HG03103 (cell line): ENCODE data around the gene SHISA9.

Source experiments
- ATAC-seq: cut with Tn5 transposase; IDR thresholded peaks from one replicate; pipeline ENCODE4 v1.9.1; 2021; ENCODE audit warnings: low read depth; ENCODE audit not compliant: unreplicated experiment

The SHISA9 gene

DNA sequence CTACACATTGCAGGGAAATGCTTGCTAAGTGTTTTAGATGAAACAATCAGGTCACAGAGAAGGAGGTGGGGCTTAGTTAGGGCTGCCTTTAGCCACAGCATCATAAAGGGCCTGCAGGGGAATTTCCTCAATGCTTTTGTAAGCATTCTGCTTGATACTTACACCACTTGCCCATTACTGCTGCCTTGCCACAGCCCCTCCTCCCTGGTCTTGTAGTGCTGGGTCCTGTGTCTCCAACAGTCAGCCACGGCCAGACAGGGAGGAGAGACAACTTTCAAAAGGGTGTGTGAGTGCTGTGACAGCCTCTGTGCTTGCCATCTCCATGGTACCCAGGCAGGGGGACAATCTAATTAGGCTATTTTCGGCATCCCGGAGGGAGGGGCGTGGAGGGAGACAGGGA is 111.2 kb downstream of the SHISA9 start:
- ATAC-seq: no peak

DNA sequence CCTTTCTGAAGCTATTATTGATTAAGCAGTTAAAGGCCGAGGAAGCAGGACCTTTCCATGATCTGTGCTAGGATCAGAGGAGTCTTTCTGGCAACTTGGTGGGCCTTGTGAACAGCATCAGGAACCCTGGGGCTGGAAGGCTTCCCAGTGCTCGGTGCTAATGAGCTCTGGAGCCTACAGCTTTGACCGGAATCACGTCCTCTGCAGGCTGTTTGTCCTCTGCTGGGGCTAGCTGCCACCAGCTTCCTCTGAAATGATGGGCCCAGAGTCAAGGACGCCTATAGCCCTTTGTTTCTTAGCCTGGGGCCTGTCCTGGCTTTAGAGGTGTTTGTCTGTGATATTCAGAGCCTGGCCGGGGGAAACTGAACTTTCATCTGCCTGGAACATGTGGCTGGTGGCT is 111.6 kb downstream of the SHISA9 start:
- no peak for ATAC-seq

DNA sequence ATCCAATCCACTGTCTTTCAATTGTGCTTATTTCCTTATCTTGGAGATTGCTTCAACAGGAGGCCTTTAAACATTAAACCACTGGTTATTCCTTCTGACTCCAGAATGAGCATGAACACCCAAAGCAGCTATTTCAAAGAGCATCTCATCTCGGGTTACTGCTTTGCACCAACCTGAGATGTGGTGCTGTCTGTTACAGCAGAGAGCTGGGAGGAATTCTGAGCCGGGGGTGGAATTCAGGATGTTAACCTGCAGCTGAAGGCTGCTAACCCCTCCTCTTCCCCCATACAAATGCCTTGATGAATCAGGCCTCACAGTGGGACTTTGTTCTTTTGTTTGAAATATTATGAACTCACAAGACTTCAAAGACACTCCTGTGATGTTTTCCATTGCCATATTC is 113.1 kb downstream of the SHISA9 start:
- no peak for ATAC-seq

DNA sequence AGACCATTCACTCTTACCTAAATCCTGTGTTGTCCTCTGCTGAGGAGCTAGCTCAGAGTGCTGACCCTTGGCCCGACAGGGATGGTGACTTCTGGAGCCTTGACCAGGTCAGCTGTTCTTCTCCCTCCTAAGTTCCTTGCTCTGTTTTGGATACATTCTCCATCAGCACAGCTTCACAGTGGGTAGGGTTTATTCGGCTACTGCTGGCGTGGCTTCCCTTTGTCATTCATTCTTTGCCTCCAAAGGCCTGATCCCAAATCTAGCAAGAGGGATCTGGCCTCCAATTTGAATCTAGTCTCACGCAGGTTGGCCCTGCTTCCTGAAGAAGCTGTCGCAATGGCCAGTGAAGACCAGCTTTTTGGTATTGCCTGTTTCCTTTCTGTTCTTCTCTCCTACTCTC is 116.6 kb downstream of the SHISA9 start:
- no peak for ATAC-seq

DNA sequence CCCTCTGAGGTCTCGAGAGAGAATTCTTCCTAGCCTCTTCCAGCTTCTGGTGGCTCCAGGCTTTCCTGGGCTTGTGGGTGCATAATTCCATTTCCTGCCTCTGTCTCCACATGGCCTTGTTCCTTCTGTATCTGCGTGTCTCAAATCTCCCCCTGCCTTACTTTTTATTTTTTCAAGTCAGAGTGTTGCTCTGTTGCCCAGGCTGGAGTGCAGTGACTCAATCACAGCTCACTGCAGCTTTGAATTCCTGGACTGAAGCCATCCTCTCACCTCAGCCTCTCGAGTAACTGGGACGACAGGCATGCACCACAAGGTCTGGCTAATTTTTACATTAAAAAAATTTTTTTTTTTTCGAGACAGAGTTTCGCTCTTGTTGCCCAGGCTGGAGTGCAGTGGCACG is 120.6 kb downstream of the SHISA9 start:
- no peak for ATAC-seq

DNA sequence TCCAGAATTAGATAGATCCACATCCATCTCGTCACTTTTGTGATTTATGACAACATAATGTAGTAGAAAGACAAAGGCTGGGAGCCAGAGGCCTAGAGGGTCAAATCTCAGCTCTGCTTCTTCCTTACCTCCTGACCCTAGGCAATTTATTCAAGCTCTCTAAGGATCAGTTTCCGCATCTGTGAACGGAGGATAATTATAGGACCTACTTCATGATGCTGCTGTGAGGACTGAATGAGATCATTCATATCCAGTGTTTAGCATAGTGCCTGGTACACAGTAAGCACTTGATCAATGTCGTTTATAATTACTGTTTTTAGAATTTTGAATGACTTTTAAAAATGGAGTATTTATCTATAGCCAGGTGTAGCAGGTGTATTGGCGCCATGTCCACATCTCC is 128.4 kb downstream of the SHISA9 start:
- no peak for ATAC-seq

DNA sequence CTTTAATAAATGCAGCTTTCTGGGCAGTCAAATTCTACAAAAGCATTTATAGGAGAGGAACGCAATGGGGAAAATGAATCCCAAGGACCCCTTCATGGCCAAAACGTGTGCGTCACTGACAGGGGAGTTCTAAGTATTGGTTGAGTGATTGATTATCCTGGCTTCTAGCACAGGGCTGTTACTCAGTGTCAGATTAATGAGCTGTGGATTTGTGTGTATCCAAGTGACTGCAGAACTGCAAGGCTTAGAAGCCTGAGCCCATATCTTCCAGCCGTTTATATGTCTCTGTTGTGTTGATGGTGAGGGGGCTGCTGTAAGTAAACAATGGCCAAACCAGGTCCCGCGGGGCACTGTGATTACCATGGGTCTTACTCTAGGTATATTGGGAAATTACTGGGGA is 129.4 kb downstream of the SHISA9 start:
- ATAC-seq: no peak

DNA sequence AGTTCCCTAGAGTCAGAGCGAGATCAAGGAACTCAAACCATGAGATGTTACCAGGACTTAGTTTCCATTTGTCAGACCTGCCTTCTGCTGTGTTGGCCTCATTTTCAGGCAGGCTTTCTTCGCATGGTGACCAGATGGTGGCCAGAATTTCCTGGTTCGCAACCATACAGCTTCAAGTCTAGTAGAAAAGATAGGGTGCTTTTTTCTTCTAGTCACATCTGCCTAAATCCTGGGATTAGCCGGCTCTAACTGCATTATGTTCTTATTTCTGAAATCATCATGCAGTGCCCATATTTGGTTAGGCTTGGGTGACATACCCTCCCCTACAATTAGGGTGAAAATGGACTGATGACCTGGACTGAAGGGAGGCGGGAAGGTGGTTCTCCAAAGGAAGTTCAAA is 131.5 kb downstream of the SHISA9 start:
- no peak for ATAC-seq

DNA sequence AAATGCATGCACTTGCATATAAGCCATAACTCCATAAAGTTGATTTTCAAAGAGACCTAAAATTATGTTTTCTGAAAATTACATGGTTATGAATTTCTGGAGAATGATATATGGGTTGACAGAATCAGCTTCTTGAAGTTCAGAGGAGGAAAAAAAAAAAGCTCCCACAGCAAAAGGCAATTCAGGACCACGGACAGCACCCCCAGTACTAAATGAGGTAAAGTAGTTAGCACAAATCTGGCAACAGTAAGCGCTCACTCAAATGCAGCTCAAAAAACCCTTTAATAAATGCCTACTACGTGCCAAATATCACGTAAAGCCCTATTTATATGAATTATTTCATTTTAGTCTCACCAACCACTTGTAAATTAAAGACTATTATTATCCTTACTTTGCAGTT is 135.2 kb downstream of the SHISA9 start:
- no peak for ATAC-seq

DNA sequence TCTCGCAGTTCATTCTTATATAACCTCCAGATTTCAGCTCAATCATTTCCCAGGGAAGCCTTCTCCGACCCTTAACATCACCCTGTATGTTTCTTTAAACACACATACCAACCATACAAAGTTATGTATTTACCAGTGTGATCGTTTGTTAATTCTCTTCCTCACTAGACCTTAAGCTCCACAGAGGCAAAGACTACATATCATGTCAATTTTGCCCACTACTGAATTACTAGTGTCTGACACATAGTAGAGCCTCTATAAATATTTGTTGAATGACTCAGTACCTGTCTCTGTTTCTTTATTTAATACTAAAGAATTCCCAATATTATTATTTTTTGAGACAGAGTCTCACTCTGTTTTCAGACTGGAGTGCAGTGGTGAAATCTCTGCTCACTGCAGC is 137.2 kb downstream of the SHISA9 start:
- ATAC-seq: no peak

DNA sequence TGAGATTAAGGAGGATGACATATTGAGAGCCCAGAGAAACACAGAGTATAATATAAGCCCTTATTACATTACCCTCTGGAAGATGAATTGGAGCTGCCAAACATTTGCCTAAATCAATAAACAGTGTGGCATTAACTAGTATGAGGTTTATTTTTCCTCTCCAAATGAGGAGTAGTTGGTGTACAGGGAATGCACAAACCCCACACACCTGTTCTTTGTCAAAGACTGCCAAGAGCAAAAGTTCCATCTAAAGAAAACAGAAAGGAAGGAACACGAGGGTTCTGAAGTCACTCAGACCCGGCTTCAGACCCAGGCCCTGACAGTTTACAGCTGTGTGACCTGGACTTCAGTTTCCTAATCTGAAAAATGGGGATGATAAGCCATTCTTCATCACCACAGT is 138.1 kb downstream of the SHISA9 start:
- ATAC-seq: no peak

DNA sequence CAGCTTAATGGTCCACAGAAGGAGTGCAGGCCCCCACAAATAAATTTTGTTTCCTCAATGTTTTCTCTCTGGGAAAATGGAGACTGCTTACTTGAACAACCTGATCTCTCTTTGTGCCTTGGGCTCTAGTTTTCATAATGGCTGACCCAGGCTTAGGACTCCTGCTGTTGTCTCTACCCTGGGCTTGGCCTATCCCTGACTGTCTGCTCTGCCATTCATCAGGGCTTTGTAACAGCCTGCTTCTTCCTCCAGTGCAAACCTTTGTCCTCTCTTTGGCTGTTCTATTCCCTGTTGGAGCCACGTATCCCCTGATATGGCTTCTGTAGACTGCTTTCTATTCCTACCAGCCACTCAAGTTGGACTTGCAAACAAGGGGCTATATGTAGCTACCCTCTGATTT is 139.8 kb downstream of the SHISA9 start:
- no peak for ATAC-seq

DNA sequence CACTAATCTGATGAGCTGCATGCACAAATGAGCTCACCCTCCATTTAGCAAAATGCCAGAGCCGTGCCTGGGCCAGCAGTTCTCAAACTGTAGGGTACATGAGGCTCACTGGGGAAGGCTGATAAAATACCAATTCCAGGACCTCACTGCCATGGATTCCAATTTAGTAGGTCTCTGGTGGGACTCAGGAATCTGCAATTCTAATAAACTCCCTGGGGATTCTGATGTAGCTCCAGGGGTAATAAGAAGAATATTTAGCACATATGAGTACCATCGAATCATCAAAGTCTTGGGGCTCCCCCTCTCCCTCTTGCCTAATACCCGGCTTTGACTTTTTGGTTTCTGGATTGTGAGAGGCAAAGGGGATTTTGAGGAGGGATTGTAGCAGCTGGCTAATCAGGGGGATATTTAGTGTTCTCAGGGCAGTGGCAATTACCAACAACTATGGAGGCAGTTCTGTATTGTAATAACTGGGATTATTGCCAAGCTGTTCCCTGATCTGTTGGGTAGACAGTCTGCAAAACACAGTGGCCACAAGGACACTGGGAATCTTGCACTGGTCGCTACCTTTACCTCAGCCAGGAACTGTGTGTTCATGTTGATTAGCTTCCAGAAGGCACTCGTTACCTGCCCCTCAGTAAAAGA is 140.4 kb downstream of the SHISA9 start:
- ATAC-seq: no peak

DNA sequence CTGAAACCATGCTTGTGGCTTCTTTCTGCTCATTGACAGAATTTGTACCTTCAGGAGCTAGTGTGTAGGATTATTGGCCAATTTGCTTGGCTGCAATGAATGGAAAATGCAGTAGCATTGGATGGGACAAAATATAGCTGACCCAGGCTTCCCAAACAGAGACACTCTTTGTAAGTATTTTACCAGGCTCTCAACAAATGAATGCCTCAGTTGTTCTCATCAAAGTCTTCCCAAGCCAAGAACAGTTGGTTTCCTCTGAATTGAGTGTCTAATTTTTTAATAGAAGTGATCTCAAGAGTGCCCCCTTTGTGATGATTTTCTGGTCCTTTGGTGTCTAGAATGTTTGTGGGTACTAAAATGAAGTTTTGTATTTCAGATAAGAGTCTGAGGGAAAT is 140.9 kb downstream of the SHISA9 start:
- no peak for ATAC-seq

DNA sequence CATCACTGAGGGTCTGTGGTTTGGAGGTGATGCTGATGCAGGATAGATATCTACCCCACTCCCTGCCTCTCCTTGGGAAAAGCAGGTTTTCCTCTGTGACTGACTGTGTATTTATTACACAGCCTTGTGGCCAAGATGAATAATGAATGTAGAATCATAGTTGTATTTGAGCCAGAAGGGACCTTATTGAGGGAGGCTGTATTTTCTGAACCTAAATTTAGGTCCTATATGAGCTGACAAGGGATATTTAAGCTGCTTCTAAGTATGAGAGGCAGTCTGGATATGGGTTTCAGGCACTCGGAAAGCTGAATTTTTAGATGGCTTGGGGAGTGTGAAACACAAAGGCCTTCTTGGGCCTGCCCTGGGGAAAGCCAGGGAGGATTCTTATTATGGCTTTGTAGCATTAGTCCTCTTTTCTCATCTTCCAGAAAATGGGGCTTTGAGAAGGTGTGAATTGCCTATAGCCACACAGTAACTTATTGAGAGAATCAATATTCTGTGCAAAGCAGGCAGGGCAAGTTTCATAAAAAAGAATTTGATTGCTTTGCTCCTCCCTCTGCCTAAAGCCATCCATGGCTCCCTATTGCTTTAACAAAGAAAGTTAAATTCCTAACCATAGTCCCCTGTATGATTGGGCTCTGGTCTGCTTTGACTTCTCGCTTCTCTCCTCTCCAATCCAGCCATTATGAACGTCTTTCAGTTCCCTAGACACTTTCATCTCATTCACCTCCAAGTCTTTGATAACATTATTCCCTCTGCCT is 144.8 kb downstream of the SHISA9 start:
- no peak for ATAC-seq

DNA sequence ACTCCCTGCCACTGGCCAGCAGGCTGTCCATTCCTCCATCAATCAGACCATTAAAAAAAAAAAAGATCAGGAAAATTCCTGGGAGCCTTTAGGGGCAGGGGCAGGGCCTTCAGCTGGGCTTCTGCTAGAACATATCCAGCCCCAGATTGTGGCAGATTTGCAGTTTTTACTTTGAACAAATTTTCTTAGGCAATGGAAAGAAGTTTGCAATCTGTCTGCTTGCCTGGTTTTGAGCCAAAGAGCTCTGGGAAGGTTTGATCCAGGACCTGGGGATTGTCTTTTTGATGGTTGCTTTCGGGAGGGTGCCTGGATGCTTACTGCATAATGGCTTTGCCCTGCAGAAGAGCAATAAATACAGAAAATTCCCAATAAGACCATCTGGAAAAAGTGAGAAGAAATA is 145.9 kb downstream of the SHISA9 start:
- ATAC-seq: no peak

DNA sequence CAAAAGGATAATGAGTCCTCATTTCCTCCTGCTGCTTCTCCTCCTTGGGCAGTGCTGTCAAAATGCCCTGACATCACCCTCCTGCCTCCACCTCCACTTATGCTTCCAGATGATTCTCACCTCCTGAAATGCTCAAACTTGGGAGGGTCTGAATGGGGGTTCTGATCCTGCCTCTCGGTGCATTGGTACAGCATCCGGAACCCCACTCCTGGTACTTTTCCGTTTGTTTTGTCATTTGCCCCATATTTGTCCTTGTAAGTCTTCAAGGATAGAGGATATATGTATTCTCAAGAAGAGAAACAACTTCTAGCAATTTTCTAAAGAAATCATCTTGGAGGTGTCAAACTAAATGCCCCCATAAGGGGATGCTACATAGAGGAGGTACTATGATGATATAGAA is 148.3 kb downstream of the SHISA9 start:
- ATAC-seq: no peak

DNA sequence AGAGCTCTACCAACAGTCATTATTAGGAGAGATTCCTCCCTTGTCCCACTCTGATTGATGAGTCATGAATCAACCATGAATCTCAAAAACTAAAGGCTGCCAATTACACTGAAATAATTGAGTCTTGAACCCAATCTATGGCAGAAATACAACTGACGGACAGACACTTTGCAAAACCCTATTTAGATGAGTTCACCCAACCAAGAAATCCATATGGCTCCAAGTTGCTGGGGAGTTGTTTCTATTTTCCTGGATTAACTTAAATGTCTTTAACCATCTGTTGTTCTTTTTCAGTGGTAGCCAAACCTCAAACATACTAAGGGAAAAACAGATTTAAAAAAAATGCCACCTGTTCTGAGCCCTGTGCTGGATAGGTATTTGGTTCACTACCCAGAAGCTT is 151.0 kb downstream of the SHISA9 start:
- no peak for ATAC-seq

DNA sequence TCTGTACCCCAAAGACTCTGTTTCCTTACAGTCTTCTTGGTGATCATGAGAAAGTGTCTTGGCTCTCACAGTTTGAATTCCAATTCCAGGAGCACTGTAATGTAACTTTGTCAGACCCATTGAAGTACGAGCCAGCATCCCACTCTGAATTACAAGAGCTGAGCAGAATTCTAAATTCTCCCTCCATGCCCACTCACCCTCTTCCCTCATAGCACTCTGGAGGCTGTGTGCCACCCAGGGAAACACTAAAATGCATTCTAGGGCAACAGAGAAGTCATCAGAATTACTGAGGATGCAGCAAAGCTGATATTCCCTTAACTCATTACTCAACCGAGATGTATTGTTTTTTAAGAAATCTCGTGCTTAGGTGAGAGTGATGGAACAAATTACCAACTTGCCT is 154.1 kb downstream of the SHISA9 start:
- no peak for ATAC-seq

DNA sequence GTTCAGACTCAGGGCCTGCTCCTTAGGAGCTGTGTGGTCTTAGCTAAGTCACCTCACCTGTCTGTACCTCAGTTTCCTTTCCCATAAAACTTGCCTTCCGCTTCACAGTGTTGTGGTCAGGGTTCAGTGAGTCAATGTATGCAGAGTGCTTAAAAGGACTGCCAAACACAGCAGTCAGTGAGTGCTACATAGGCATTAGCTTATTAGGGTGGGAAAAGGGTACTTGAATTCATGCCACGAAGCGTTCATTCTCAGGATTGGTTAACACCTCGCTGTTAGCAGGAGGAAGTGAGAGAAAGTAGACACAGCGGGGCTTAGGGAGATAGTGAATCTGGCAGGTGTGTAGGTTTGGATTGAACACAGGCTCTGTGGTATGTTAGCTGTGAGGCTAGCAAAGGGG is 155.2 kb downstream of the SHISA9 start:
- ATAC-seq: no peak

DNA sequence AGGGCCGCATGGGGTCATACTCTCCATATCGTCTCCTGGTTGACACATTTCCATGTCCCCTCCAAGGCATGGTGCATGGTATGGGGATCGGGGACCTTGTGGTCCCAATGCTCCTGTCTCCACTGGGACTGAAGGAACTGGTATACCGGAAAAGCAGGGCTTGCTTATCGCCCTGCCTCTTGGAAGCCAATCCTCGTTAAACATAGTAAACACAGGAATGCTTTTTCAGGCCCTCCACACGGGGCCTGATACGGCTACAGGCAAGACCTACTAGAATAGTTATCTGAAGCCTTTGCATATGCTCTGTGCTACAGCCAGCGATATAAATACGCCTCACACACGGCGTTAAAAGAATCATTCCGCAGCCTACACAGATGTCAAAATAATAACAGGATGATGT is 159.5 kb downstream of the SHISA9 start:
- ATAC-seq: no peak

DNA sequence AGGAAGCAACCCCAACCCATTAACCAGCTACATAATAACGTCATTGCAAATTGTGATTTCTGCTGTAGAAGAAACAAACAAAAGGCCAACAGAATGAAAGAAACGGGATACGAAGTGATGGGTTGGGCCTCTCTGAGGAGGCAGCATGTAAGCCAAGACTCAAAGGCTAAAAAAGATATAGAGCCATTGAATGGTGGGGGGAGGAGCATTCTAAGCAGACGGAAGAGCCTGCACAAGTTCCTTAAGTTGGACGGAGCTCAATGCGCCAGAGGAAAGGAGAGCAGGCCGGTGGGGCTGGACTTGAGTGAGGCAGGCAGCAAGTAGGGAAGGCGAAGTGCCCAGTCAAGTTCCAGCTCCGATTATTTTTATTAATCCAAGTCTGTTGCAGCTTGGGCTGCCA is 160.3 kb downstream of the SHISA9 start:
- ATAC-seq: no peak

DNA sequence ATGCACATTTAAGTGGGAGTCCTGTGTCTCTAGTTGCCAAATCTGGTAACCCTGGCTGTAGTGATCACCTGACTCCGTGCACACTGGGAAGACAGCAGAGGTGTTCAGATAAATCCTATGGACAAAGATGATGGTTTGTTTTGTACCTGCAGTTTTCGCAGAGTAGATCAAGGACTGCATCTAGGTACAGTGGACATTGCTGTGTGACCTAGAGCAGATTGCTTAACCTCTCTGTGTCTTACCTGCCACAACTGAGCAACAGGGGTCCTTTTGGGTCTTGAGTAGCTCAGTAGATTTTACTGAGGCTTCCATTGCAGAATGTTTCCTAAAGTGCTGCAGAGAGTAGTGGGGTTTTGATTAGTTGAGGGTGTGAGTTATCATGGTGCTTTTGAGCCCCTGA is 160.8 kb downstream of the SHISA9 start:
- ATAC-seq: no peak
